ENCODE results near the gene RABGEF1.
"Not testable (repeated sequence)": the region's sequence is repeated elsewhere in the genome, so short reads cannot be mapped to it uniquely, and the experiment has no call there.

Gene RABGEF1

DNA sequence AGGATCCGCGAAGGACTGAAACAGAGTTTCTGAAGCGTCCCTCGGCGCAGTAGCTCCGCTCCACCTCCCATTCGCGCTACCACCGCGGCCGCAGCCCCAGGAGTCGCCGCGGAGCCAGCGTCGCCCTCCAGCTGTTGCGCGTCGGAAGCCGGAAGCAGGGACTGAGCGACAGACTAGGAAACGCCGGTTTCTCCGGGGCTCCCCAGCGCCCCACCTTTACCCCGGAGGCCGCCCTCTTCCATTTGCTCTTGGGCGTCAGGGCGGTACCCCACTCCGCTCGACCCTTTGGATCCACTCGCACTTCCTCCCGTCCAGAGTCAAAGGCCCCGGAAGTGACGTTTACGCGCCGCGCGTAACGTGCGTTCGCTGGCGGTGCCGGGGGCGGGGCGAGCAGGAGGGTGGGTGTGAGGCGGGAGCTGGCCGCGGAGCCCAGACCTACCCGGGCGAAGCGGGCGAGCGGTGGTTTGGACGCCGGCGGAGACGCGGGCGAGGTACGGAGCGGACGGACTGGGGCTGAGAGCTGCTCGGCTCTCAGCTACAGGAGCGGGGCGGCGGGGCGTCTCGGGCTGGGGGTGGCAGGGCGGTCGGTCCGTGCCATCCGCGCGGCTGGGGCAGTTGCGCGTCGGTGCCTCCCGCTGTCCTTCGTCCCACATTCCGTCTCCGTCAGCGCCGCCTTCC is at the start of gene RABGEF1:
TSS of gene RABGEF1 (plus strand) at position 432 of the 678 bp plus-strand sequence. CDS start 31,167 bp downstream, outside the sequence.
- no peak for TF ChIP-seq ZNF274 (IDR thresholded peaks at IDR 0.05; ENCODE audit: low read depth, low read length)
- H3K4me3 ChIP-seq (ENCODE audit: low read length) = peak within 1 kb of the TSS; percentile 78

DNA sequence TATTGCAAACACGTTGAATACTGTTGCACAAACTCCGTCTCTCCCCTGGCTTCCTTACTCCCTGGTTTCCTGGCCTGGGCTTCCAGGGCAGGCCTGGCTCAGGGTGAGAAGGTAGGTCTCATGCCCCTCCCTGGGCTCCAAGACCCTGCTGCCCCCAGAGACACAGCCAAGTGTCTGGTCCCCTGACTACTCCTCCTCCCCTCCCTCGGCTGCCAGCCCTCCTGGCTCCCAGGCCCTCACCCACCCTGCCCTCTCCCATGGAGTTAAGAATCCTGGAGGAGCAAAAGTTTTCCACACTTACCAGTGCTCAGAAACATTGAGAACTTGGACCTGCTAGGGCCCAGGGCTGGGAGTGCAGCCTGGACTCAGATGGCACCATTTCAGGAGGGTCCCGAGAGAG is 47.2 kb upstream of the RABGEF1 start:
- no peak overlapping the region for H3K4me3 ChIP-seq (ENCODE audit: low read length)
- TF ChIP-seq ZNF274 (IDR thresholded peaks at IDR 0.05; ENCODE audit: low read depth, low read length) = no peak

DNA sequence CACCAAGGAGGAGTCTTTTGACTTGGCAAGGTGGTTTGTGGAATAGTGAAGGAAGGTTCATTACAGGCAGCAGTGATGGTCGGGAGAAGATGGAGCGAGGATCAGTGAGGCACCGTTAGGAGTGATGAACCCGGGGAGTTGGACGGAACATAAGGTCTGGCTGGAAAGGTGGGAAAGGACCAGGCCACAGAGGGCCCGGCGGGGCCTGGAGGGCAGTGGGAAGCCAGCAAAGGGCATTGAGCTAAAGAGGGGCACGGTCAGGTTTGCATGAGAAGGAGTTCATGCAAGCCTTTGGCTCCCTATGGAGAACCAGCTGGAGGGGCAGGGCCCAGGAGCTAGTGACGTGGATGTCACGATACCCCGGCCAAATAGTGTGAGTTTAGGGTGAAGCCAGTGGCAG is 46.2 kb upstream of the RABGEF1 start:
- no peak for TF ChIP-seq ZNF274 (IDR thresholded peaks at IDR 0.05; ENCODE audit: low read depth, low read length)
- no peak overlapping the region for H3K4me3 ChIP-seq (ENCODE audit: low read length)

DNA sequence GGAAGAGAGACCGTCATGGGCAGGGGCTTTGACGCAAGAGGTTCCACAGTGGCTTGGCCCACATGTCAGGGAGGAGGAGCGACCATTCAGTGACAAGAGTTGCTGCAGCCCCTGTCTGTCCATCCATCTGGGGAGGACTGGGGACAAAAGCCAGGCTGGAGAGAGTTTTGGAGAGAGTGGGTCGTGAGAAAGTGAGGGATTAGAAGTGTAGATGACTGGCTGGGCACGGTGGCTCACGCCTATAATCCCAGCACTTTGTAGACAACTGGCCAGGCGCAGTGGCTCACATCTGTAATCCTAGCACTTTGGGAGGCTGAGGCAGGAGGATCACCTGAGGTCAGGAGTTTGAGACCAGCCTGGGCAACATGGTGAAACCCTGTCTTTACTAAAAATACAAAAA is 45.1 kb upstream of the RABGEF1 start:
- not testable (repeated sequence) for H3K4me3 ChIP-seq (ENCODE audit: low read length)

DNA sequence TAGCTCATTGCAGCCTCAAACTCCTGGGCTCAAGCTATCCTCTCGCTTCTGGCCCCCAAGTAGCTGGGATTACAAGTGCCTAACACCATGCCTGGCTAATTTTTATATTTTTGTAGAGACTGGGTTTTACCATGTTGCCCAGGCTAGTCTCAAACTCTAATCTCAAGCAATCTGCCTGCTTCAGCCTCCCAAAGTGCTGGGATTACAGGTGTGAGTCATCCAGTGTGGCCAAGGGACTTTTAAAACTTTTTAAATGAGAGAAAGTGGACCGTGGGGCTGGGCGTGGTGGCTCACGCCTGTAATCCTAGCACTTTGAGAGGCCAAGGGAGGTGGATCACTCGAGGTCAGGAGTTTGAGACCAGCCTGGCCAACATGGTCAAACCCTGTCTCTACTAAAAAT is 44.4 kb upstream of the RABGEF1 start:
- not testable (repeated sequence) for H3K4me3 ChIP-seq (ENCODE audit: low read length)

DNA sequence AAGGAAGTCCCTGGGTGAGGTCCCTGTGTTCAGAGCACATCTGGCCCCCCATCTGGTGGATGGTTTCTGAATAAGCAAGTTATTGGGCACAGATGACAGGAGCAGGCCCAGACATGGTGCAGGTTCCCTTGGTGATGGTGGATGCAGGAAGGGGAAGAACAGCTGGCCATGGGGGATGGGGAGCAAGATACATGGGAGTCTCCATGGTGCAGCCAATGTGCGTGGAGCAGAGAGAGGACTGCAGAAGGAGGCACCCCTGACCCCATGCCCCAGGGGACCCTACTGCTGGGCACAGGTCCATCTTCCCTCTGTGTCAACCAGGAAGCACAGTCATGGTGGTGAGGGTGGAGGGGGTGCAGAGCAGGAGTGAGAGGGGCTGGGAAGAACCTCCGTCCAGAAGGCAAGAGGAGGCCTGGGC is 43.8 kb upstream of the RABGEF1 start:
- no peak overlapping the region for H3K4me3 ChIP-seq (ENCODE audit: low read length)
- TF ChIP-seq ZNF274 (IDR thresholded peaks at IDR 0.05; ENCODE audit: low read depth, low read length) = no peak

DNA sequence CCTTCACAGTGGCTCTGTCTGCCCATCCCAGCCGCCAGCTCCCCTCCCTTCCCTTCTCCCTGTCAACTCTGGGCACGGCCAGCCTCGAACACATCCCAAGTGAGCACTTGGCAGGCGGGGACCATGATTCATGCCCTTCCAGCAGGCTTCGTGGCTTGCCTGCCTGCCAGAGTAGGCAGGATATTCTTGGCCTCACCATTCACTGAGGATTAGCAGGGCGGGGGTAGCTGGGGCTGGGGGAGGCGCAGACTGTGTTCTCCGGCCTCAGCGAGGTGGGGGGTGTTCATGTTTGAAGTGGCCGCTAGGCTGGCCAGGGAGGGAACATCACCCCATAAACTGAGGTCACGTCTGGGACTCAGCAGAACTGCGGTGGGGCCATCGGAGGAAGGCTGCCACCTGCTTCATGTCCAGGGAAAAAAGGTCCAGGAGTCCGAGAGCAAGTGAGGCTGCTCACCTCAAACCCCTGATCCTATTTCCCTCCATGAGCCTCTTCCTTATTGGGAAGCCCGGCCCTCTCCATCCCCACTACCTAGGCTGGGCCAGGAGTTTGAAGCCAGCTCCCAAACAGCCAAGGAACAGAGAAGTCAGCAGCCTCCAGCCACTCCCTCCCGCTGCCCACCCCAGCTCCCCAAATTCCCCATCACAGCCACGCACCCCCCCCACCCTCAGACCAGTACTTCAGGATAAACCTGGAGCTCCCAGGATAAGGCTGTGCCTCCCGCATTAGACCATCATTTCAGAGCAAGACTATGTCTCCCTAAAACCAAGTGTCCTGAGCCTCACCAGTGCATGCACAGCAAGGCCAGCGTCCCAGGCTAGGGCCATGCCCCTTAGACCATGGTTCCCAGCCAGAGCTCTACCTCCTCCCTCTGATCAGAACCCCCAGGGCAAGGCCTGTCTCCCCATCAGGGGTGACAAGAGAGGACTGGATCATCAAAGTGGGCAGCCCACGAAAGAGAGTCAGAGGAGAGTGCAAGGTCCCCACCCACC is 42.8 kb upstream of the RABGEF1 start:
- no peak overlapping the region for H3K4me3 ChIP-seq (ENCODE audit: low read length)
- no peak for TF ChIP-seq ZNF274 (IDR thresholded peaks at IDR 0.05; ENCODE audit: low read depth, low read length)

DNA sequence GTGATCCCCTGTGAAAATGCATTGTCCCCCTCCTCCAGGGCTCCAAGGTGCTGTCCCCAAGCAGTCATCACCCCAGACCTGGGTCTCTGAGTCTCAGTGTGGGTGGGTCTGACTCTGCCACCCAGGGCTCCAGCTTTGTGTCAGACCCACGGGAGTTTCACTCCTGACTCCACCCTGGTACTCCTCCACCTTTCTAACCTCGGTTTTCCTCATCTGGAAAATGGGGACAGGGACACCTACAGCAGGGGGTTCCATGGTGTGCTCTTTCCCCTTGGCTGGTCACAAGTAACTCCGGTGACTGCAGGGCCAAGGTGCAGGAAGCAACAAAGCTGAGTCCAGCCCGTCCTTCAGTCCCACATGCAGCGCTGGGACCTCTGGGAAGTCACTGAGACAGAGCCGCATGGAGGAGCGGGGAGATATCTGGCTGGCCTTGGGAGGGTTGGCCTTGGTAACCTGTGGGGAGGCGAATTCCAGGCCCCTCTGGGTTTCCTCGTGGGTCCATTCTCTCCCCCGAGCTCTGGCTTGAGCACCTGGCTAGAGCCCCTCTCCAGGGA is 41.8 kb upstream of the RABGEF1 start:
- TF ChIP-seq ZNF274 (IDR thresholded peaks at IDR 0.05; ENCODE audit: low read depth, low read length) = no peak
- no peak overlapping the region for H3K4me3 ChIP-seq (ENCODE audit: low read length)

DNA sequence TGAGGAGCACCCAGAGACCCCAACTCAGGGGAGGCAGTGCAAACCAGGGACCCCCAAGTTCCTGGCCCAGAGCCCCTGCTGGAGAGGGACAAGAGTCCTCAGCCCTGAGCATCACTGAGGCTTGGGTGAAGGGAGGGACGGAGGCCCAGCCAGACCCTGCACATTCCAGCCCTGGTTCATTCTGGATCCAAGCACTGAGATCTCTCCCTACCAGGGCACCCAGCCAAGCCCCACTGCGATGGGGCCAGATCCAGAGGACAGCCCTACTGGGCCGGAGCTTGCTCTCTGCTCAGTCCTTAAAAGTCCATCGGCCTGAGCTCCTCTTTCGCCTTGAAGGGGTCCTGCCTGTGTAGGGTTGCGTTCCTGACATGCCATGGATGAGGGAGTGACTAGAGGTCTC is 40.5 kb upstream of the RABGEF1 start:
- no peak overlapping the region for H3K4me3 ChIP-seq (ENCODE audit: low read length)
- no peak for TF ChIP-seq ZNF274 (IDR thresholded peaks at IDR 0.05; ENCODE audit: low read depth, low read length)

DNA sequence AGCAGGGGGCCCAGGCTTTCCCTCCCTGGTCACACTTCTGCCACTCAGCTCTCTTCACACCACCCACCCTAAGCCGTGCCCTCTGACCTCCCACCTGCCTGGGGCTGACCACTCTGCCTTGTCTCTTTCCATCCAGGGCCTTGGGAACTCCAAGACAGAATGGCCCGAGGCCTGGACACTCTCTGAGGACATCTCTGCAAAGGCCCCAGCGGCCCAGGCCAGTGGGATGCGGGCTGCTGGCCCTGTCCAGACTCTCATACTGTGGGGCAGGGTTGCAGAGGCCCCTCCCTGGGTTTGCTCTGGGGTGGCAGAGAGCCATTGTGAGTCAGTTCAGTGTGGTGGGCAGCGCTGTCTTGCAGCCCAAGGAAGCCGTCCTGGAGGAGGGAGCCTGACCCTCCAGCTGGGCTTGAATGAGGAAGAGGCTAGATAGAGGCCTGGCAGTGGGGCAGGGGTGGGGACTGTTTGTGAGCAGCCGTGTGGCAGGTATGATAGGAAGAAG is 39.9 kb upstream of the RABGEF1 start:
- no peak overlapping the region for H3K4me3 ChIP-seq (ENCODE audit: low read length)
- TF ChIP-seq ZNF274 (IDR thresholded peaks at IDR 0.05; ENCODE audit: low read depth, low read length) = no peak

DNA sequence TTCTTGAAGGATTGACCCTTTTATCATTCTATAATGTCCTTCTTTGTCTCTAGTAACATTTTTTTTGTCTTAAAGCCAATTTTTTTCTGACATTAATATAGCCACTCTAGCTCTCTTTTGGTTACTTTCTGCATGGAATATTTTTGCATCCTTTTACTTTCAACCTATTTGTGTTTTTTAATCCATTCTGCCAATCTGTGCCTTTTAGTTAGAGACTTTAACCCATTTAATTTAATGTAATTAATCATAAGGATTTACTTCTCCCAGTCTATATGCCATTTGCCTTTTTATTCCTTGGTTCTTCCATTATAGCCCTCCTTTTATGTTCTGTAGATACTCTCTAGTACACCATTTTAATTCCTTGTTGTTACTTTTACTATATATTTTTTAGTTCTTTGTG is 32.7 kb upstream of the RABGEF1 start:
- no peak overlapping the region for H3K4me3 ChIP-seq (ENCODE audit: low read length)
- no peak for TF ChIP-seq ZNF274 (IDR thresholded peaks at IDR 0.05; ENCODE audit: low read depth, low read length)

DNA sequence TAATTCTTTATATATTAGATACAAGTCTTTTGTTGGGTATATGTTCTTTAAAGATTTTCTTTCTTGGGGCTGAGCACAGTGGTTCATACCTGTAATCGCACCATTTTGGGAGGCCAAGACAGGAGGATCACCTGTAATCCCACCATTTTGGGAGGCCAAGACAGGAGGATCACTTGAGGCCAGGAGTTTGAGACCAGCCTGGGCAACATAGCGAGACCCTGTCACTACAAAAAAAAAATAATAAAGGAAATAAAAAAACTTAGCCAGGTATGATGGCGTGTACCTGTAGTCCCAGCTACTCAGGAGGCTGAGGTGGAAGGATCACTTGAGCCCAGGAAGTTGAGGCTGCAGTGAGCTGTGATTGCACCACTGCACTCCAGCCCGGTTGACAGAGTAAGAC is 29.8 kb upstream of the RABGEF1 start:
- H3K4me3 ChIP-seq (ENCODE audit: low read length) = not testable (repeated sequence)

DNA sequence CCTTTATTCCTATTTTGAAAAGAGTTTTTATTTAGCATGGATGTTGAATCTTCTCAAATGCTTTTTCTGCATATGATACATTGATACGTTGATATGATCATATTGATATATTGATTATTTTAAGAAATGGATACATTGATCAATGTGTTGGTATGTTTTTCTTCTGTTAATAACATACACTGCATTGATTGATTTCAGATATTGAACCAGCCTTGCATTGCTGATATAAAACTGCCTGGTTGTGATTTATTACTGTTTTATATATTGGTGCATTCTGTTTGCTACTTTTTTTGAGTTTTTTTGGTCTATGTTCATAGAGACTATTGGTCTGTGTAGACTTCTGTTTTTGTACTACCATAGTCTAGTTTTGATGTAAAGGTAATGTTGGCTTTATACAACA is 26.8 kb upstream of the RABGEF1 start:
- H3K4me3 ChIP-seq (ENCODE audit: low read length) = no peak overlapping the region
- TF ChIP-seq ZNF274 (IDR thresholded peaks at IDR 0.05; ENCODE audit: low read depth, low read length) = no peak

DNA sequence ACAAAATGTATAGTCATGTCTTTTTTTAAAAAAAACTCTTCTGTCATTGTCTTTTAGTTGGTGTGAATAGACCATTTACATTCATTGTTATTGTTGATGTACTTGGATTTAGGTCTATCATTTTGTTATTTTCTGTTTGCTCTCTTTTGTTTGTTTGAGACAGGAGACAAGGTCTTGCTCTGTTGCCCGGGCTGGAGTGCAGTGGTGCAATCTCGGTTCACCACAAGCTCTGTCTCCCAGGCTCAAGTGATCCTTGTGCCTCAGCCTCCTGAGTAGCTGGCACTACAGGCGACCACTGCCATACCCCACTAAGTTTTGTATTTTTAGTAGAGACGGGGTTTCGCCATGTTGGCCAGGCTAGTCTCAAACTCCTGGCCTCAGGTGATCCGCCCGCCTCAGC is 23.9 kb upstream of the RABGEF1 start:
- H3K4me3 ChIP-seq (ENCODE audit: low read length) = not testable (repeated sequence)

DNA sequence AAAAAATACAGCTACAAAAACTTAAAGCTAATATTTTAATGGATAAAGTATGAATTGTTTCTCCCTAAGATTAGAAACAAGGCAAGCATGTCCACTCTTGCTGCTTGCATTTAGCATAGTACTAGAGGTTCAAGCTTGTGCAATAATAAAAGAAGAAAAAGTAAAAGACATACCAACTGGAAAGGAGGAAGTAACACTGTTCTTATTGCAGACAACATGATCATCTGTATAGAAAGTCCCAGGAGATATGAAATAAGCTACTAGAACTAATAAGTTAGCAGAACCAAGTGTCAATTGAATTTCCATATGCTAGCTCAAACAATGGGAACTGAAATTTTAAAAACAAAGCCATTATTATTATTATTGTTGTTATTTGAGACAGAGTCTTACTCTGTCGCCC is 20.0 kb upstream of the RABGEF1 start:
- TF ChIP-seq ZNF274 (IDR thresholded peaks at IDR 0.05; ENCODE audit: low read depth, low read length) = no peak
- H3K4me3 ChIP-seq (ENCODE audit: low read length) = no peak overlapping the region

Data from GM08714 (cell line).